ENCODE data around the gene SLAMF6. TPM values are rescaled to one million over a fixed set of nuclear protein-coding genes. Genes with fewer than 3 reads are reported as not detected.

SLAMF6 gene
- total and polyA plus RNA-seq, 12 donors: 0.11 to 1.8 (median 0.97) TPM; not detected in 1

DNA sequence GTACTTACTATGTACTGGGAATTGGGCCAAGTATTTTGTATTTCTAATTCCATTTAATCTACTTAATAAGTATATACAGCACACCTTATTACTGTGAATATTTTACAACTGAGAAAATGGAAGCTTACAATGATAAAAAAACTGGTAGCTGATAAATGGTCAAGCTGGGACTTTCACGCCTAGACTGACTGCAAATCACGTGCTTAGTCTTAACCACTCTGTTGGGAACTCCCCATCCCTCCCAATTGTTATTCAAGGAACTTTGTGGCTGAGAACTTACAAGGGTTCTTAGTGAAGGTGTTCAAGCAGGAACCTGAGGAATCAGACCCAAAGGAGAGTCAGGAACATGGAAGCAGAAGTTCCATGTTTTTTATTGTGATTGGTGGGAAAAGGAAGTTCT is 29.4 kb upstream of the SLAMF6 start:
- no peak for TF ChIP-seq POLR2A (IDR thresholded peaks at IDR 0.05)
- TF ChIP-seq, protein P1, sequence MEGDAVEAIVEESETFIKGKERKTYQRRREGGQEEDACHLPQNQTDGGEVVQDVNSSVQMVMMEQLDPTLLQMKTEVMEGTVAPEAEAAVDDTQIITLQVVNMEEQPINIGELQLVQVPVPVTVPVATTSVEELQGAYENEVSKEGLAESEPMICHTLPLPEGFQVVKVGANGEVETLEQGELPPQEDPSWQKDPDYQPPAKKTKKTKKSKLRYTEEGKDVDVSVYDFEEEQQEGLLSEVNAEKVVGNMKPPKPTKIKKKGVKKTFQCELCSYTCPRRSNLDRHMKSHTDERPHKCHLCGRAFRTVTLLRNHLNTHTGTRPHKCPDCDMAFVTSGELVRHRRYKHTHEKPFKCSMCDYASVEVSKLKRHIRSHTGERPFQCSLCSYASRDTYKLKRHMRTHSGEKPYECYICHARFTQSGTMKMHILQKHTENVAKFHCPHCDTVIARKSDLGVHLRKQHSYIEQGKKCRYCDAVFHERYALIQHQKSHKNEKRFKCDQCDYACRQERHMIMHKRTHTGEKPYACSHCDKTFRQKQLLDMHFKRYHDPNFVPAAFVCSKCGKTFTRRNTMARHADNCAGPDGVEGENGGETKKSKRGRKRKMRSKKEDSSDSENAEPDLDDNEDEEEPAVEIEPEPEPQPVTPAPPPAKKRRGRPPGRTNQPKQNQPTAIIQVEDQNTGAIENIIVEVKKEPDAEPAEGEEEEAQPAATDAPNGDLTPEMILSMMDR (IDR thresholded peaks at IDR 0.05): no peak
- no peak for DNase-seq
- no peaks in the 10 kb centered on the region for H3K4me1 ChIP-seq (replicated peaks in 1 of 2)
- no peak overlapping the region for H3K27ac ChIP-seq
- H3K4me3 ChIP-seq: no peak overlapping the region
- H3K9me3 ChIP-seq (replicated peaks in 1 of 3): no peaks in the 10 kb centered on the region
- intact Hi-C loops (cut with DNase I): no loop called here
- no peaks in the 10 kb centered on the region for H3K27me3 ChIP-seq
- H3K36me3 ChIP-seq (replicated peaks in 1 of 2): no peaks in the 10 kb centered on the region
- WGBS, 4 donors: 73 to 93% (median 86%) methylated on average over 2 of the region's 2 CpGs

DNA sequence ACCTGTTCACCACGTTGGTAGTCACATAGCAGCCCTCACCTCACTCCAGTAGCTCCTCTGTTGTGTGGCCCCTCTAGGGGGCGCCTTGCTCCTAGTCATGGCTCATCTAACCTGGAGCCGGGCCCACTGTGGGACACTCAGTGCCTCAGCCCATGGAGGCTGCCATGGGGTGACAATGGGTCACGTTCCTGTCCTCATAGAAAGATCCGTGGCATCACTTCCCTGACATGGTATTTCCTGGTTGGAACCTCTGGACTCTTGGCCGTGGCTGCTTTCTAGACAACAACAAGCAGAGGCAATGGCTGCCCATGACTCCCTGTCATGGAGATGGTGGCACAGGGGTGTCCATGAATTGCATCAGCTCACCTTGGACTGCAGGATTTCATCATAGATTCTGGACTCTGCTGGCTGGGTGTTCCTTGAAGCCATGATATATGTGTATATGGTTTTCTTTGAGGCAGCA is 27.5 kb upstream of the SLAMF6 start:
- Histone ChIP-seq H3K4me1 (replicated peaks in 1 of 2) (no peaks in the 10 kb centered on the region), H3K9me3 (replicated peaks in 1 of 3) (no peaks in the 10 kb centered on the region), H3K27ac (no peak overlapping the region), H3K4me3 (no peak overlapping the region), H3K27me3 (no peaks in the 10 kb centered on the region), H3K36me3 (replicated peaks in 1 of 2) (no peaks in the 10 kb centered on the region)
- TF ChIP-seq, protein P1 (IDR thresholded peaks at IDR 0.05): no peak
- TF ChIP-seq POLR2A (IDR thresholded peaks at IDR 0.05): no peak
- DNase-seq: no peak
- WGBS, 4 donors: 47 to 74% (median 67%) methylated on average over 3 to 6 of the region's 6 CpGs
- intact Hi-C loops (cut with DNase I): no loop called here

DNA sequence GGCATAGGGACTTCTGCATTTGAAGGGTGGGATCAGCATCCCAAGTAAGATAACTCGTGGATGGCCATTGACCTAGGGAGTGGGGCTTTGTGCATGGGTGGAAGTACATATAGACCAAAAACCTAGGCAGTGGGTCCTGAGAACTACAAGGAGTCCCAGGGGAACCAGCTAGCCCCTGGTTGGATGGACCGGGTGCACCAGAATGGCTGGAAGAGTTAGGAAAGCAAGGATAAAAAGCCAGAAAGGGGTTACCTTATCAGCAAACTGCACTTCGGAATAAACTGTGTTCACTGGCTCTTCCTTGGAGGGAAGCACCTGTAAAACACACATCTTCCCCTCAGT is 26.6 kb upstream of the SLAMF6 start:
- H3K27me3 ChIP-seq: no peaks in the 10 kb centered on the region
- no peak for TF ChIP-seq POLR2A (IDR thresholded peaks at IDR 0.05)
- TF ChIP-seq, protein P1 (IDR thresholded peaks at IDR 0.05): no peak
- DNase-seq: no peak
- no peak overlapping the region for H3K27ac ChIP-seq
- 66 to 81% (median 77%) methylated on average over 3 of the region's 3 CpGs for WGBS, 4 donors
- no peaks in the 10 kb centered on the region for H3K4me1 ChIP-seq (replicated peaks in 1 of 2)
- no peaks in the 10 kb centered on the region for H3K9me3 ChIP-seq (replicated peaks in 1 of 3)
- no peak overlapping the region for H3K4me3 ChIP-seq
- intact Hi-C loops (cut with DNase I): no loop called here
- H3K36me3 ChIP-seq (replicated peaks in 1 of 2): no peaks in the 10 kb centered on the region

DNA sequence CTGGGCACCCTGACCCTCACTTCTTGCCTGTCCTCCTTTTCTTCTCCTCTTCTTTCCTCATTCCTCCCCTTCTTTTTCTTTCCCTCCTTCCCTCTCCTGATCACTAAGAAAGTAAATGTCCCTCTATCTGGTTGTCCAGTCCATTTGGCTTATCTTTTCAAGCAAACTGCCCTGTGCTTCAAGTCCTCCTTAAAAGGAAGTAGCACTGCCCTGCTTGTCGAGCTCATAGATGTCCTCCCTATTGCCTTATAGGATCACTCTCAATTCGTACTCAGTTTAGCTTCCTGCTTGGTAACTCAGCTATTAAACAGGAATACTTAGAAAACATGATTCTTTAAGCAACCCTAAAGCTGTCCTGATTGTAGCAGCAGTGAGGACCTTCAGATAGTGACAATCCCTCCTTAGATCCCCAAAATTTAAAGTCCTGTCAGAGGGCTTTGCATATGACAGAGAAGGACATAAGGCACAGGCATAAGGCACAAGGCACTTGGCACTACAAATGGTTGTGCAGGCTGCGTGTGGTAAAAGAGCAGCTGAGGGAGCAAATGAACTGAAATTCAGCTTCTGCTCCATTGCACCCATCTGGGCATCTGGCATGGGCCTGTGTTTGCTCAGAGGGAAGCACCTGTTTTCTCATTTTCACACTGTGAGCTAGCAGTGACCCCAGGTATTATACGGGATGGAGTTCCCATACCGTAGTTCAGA is 26.1 kb upstream of the SLAMF6 start:
- intact Hi-C loops (cut with DNase I): no loop called here
- no peak for TF ChIP-seq POLR2A (IDR thresholded peaks at IDR 0.05)
- TF ChIP-seq, protein P1 (IDR thresholded peaks at IDR 0.05): no peak
- no peaks in the 10 kb centered on the region for H3K4me1 ChIP-seq (replicated peaks in 1 of 2)
- H3K27me3 ChIP-seq: no peaks in the 10 kb centered on the region
- 53 to 62% (median 60%) methylated on average over 5 of the region's 5 CpGs for WGBS, 4 donors
- DNase-seq: no peak
- H3K36me3 ChIP-seq (replicated peaks in 1 of 2): no peaks in the 10 kb centered on the region
- no peak overlapping the region for H3K4me3 ChIP-seq
- no peaks in the 10 kb centered on the region for H3K9me3 ChIP-seq (replicated peaks in 1 of 3)
- H3K27ac ChIP-seq: no peak overlapping the region
